AG04449 (cell line): ENCODE results near the gene KIF26B.

Source experiments
- CTCF ChIA-PET: fragments of 350-600 bp; formaldehyde crosslinking; extraction: SDS; loops from one replicate; lab custom pipeline; 2021; ENCODE audit warnings: antibody characterized with exemption; lab: Yijun Ruan, JAX
- POLR2A ChIA-PET: fragments of 400-600, 350-600 bp; formaldehyde crosslinking; extraction: SDS; loops from one replicate; lab custom pipeline; 2020; ENCODE audit warnings: antibody characterized with exemption, inconsistent platforms; lab: Yijun Ruan, JAX
- DNase-seq: peaks from one replicate; pipeline ENCODE4 v3.0.0-alpha.2; 2010; ENCODE audit warnings: low read depth, low spot score
- H3K4me3 ChIP-seq: 2 replicates; pipeline ENCODE4 v1.5.1; 2011; ENCODE audit warnings: low read depth, mild to moderate bottlenecking, control low read depth, low read length
- TF ChIP-seq, protein P1 (sequence below): IDR thresholded peaks from one replicate; pipeline ENCODE4 v1.5.1; 2011; ENCODE audit warnings: mild to moderate bottlenecking, moderate library complexity, low read length, control low read depth, inconsistent platforms; ENCODE audit not compliant: insufficient read depth; ENCODE audit errors: missing control alignments

KIF26B gene

DNA sequence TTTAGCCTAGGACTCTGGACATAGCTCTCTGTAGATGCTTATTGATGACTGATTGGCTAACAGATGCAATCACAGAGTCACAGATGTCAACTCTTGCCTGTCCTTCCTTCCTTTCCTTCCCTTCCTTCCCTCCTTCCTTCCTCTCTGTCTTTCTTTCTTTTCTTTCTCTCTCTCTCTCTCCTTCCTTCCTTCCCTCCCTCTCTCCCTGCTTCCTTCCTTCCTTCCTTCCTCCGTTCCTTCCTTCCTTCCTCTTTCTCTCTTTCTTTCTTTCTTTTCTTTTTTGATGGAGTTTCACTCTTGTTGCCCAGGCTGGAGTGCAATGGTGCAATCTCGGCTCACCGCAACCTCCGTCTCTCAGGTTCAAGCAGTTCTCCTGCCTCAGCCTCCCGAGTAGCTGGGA lies 106.1 kb downstream of the KIF26B start:
- TF ChIP-seq, protein P1, sequence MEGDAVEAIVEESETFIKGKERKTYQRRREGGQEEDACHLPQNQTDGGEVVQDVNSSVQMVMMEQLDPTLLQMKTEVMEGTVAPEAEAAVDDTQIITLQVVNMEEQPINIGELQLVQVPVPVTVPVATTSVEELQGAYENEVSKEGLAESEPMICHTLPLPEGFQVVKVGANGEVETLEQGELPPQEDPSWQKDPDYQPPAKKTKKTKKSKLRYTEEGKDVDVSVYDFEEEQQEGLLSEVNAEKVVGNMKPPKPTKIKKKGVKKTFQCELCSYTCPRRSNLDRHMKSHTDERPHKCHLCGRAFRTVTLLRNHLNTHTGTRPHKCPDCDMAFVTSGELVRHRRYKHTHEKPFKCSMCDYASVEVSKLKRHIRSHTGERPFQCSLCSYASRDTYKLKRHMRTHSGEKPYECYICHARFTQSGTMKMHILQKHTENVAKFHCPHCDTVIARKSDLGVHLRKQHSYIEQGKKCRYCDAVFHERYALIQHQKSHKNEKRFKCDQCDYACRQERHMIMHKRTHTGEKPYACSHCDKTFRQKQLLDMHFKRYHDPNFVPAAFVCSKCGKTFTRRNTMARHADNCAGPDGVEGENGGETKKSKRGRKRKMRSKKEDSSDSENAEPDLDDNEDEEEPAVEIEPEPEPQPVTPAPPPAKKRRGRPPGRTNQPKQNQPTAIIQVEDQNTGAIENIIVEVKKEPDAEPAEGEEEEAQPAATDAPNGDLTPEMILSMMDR: no peak
- ChIA-PET POLR2A (no interaction called here), CTCF (no interaction called here)
- H3K4me3 ChIP-seq: no peak overlapping the region
- DNase-seq: no peak

DNA sequence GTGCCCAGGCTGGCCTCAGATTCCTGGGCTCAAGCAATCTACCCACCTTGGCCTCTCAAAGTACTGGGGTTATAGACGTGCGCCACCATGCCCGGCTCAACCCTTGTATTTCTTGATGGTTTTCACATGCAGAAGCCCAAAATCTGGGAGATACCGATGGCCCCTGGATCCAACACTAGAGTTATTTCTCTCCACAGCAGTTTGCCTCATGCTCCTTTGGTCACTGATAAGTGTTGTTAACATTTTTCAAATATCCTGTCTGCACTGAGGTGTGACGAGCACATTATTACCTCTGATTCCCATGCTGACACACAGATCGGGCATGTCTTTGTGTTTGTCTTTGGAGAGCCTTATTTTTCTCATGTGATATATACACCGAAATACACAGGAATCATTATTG lies 107.0 kb downstream of the KIF26B start:
- TF ChIP-seq, protein P1: no peak
- H3K4me3 ChIP-seq: no peak overlapping the region
- no peak for DNase-seq
- CTCF ChIA-PET: no interaction called here
- POLR2A ChIA-PET: no interaction called here

DNA sequence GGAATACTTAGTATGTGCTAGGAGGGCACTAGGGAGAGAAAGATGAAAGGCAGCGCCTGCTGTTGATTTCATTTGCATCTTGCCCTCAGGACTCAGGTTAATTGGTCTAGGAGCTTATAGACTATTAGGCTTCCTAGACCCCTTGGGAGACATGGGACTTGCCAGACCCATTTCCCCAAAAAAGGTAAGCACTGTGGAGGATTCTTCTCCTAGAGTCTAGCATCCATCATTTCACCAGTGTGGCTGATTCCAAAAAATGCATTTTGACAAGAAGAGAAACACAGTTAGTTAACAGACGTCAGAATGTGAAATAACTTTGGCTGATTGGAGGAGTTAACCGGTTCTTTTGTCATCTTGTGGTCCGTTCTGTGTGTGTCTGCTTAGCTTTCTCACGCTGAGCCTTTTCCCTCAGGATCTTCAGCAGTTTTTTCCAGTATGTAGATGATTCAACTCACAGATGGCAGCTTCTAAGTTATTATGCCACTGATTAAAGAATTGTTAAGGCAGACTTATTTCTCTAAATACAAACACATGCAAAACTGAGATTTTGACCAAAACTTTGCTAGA lies 108.8 kb downstream of the KIF26B start:
- TF ChIP-seq, protein P1: no peak
- CTCF ChIA-PET: interaction anchor here (0.6 to 1.5 kb wide), 2 partner anchors 108 to 460 kb away, joined by 3 read pairs; no protein-coding TSS in a partner anchor

DNA sequence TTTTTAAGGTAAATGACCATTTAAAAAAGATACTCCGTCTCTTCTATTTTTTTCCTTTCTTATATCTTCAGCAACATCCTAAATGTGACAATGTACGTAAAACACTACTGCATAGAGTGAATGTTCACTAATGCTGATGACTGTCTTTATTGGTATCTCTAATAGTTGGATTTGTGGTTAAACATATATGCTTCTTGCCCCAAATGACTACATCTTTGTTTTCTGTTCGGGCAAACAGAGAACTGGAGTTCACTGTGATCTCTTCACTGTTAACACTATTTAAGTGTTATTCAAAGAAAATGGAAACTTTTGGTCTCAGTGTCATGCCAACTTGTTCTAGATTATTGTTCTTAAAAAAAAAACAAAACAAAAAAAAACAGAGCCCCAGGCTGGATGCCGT lies 109.4 kb downstream of the KIF26B start:
- H3K4me3 ChIP-seq: no peak overlapping the region
- ChIA-PET CTCF (interaction anchor here (1.5 kb wide), 1 partner anchor 109 kb away, joined by 3 read pairs; no protein-coding TSS in a partner anchor), POLR2A (no interaction called here)
- no peak for DNase-seq
- TF ChIP-seq, protein P1: no peak

More for the DNA sequence above, 108.8 kb downstream of the KIF26B start:
- no peak for DNase-seq
- POLR2A ChIA-PET: no interaction called here
- no peak overlapping the region for H3K4me3 ChIP-seq

DNA sequence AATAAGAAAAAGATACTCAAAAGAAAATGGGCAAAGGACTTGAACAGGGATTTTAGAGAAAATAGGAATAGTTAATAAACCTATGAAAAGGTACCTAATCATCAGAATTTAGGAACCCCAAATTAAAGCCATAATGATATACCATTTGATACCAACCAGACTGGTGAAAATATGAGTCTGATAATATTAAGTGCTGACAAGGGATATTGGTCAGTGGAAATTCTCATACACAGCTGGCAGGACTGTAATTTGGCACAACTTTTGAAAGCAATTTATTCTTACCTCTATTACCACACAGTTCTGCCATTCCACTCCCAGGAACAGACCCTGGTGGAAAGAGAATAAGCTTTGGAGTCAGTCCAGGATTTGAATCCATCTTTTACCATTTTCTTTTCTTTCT lies 111.3 kb downstream of the KIF26B start:
- ChIA-PET CTCF (no interaction called here), POLR2A (no interaction called here)
- DNase-seq: no peak
- TF ChIP-seq, protein P1: no peak
- H3K4me3 ChIP-seq: no peak overlapping the region

DNA sequence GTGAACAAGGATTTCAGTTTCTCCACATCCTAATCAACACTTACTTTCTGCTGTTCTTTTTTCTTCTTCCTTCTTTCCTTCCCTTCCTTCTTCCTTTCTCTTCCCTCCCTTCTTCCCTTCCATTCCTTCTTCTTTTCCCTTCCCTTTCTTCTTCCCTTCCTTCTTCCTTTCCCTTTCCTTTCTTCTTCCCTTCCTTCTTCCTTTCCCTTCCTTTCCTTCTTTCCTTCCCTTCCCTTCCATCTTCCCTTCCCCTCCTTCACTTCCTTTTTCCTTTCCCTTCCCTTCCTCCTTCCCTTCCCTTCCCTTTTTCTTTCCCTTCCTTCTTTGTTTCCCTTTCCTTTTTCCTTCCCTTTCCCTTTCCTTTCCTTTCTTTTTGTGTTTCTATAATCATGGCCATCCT lies 115.3 kb downstream of the KIF26B start:
- CTCF ChIA-PET: no interaction called here
- H3K4me3 ChIP-seq: no peak overlapping the region
- no peak for DNase-seq
- TF ChIP-seq, protein P1: no peak
- POLR2A ChIA-PET: no interaction called here
